Mucosa of stomach (tissue), 1 donor: ENCODE measurements around the gene ANTXR1.

Experiments
- H3K27me3 ChIP-seq: one replicate; pipeline ENCODE4 v1.7.0; 2013; ENCODE audit warnings: mild to moderate bottlenecking, low read length; ENCODE audit not compliant: control insufficient read depth, insufficient read depth
- H3K36me3 ChIP-seq: one replicate; pipeline ENCODE4 v1.7.0; 2013; ENCODE audit warnings: low read length; ENCODE audit not compliant: control insufficient read depth, insufficient read depth
- H3K4me1 ChIP-seq: one replicate; pipeline ENCODE4 v1.7.0; 2013; ENCODE audit warnings: mild to moderate bottlenecking, low read length; ENCODE audit not compliant: control insufficient read depth, insufficient read depth
- H3K4me3 ChIP-seq: one replicate; pipeline ENCODE4 v1.7.0; 2013; ENCODE audit warnings: low read length
- H3K9ac ChIP-seq: one replicate; pipeline ENCODE4 v1.7.0; 2013; ENCODE audit warnings: mild to moderate bottlenecking, low read length, moderate library complexity
- H3K9me3 ChIP-seq: one replicate; pipeline ENCODE4 v1.7.0; 2013; ENCODE audit warnings: mild to moderate bottlenecking, low read length, moderate library complexity; ENCODE audit not compliant: control insufficient read depth
- donor health status: Pancreatic carcinoma.

Gene ANTXR1

DNA sequence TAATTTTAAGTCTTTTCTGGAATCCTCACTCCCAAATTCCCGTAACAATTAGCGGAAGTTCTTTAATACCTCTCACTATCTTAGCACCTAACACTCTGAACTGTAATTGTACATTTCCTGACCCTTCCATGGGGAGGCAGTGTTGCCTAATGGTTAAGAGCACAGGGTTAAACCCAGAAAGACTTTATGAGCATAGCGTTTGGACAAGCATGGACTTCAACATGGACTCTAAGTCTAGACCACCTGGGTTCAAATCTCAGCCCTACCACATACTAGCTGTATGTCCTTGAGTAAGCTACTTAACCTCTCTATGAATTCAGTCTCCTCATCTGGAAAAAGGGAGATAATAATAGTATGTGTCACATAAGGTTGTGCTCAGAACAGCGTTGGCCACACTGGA is 13.0 kb downstream of the ANTXR1 start:
- Histone ChIP-seq H3K4me3 (no peak overlapping the region), H3K36me3 (no peaks in the 10 kb centered on the region), H3K4me1 (peaks cover 8% of the 10 kb centered on the region), H3K9ac (no peak overlapping the region), H3K27me3 (no peaks in the 10 kb centered on the region), H3K9me3 (no peaks in the 10 kb centered on the region)

DNA sequence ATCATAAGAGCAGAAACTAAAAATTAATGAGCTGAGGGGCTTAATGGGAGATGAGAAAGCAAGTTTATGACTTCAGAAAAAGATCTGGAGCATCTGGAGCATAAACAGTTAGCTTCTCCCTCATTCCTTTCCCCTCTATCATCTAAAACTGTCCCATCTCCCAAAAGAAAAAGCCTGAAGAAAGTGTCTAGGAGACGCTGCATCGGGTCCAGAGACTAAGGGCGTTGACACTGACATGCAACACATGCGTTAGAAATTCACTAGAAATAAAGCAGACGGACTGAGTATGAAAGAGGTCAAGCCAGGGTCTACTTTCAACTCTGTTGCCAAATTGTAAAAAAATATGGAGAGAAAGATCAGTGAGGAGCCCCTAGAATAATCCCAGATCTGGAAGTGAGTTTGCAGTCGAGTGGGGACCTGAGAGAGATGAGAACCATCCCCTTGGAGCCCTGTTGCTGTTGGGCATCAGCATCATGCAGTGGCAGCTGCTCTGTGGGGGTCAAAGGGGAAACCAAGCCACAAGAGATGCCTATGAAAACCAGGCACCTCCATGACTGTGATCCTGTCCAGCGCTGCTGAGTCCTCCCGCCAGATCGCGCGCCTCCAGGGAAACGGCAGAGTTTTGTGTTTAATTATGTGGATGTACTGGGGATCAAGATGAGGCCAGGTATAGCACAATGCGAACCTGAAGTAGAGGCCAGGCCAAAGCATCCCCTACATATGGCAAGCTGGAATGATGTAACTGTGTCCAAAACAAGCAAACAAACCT is 13.9 kb downstream of the ANTXR1 start:
- Histone ChIP-seq H3K9me3 (no peaks in the 10 kb centered on the region), H3K4me3 (no peak overlapping the region), H3K36me3 (no peaks in the 10 kb centered on the region), H3K27me3 (no peaks in the 10 kb centered on the region), H3K9ac (no peak overlapping the region), H3K4me1 (peaks cover 8% of the 10 kb centered on the region)

DNA sequence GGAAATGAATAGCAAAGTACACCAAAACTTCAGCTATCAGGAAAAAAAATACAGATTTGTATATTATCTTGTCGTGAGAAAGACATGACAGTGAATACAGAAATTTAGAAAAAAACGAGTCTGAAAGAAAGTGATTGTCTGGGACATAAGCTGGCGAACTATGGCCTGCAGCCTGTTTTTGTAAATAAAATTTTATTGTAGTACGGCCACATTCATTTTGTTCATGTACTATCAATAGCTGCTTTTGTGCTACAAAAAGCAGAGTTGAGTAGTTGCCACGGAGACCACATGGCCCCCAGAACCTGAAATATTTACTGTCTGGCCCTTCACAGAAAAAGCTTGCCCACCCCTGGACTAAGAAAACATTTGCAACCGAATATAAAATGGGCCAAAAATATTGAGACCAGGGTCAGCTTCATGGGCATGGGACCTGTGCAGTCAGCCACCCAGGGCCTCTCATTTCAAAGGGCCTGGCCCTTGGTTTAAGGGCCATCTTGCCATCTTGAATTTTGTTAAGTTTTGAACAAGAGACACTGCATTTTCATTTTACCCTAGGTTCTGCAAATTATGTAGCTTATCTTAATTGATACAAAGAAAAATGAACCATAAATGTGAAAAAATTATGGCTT is 17.9 kb downstream of the ANTXR1 start:
- Histone ChIP-seq H3K27me3 (no peaks in the 10 kb centered on the region), H3K4me3 (no peak overlapping the region), H3K9ac (no peak overlapping the region), H3K9me3 (no peaks in the 10 kb centered on the region), H3K4me1 (no peaks in the 10 kb centered on the region), H3K36me3 (no peaks in the 10 kb centered on the region)

DNA sequence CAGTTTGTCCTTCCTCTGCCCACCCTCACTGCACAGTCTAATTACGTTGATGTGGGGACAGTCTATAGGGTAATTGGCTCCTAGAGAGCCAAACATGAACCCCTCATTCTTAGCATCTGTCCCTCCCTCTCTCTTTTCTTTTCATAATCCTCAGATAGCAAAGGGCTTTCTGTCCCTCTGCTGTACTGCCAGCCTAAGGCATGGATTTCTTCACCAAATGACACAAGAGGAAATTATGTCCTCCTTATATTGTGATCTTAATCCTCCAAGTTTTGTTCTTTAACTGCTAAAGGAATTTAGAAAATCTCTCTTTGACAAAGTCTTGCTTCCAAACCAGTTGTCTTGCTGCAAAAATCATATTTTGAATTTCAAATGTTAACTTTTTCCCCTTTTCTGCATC is 18.5 kb downstream of the ANTXR1 start:
- Histone ChIP-seq H3K36me3 (no peaks in the 10 kb centered on the region), H3K4me3 (no peak overlapping the region), H3K9me3 (no peaks in the 10 kb centered on the region), H3K27me3 (no peaks in the 10 kb centered on the region), H3K4me1 (no peaks in the 10 kb centered on the region), H3K9ac (no peak overlapping the region)

DNA sequence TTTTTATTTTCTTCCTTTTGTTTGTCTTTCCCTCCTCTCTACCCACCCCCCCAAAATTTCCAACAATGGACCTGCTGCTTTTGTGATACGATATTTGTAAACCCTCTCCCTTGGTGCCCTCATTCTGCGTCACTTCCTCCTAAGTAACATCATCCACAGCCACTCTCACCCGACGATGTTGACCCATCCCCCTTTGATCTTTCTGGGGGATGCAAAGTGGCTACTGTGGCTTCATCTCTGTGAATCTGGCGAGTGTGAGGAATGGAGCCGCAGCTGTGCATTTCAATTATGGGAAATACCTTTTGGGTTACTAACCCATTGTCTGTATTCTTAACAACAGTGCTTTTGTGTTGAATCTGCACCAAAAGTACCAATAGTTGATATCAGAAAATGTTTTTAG is 19.4 kb downstream of the ANTXR1 start:
- Histone ChIP-seq H3K27me3 (no peaks in the 10 kb centered on the region), H3K36me3 (no peaks in the 10 kb centered on the region), H3K4me1 (no peaks in the 10 kb centered on the region), H3K9ac (no peak overlapping the region), H3K9me3 (no peaks in the 10 kb centered on the region), H3K4me3 (no peak overlapping the region)

DNA sequence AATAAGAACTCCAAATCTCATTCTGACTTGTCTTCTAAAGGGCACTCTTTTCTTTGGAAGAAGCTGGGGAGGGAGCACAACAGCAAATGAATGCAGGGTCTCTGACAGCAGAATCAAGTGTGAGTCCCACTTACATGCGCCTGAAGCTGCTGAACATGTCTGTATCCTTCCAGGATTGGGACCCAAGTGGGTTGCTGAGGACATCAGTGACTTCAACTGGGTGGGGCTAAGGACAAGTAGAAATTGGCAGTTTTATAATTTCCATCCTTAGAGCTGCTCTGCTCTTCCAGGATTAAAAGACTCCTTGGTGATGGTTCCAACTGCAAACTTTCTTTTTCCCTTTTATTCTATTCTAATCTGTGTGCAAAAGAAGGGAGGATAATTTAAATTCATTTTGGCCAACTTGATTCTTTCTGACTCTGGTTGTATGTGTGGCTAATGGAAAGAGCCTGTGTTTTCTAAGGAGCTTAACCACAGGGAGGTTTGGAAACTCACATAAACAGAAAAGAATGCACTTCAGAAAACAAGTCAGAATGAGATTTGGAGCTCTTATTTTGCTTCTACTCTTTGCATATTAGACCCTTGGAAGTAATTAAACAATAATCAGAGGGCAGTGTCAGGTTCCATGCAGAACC is 20.6 kb downstream of the ANTXR1 start:
- Histone ChIP-seq H3K4me1 (no peaks in the 10 kb centered on the region), H3K9ac (no peak overlapping the region), H3K9me3 (no peaks in the 10 kb centered on the region), H3K36me3 (no peaks in the 10 kb centered on the region), H3K27me3 (no peaks in the 10 kb centered on the region), H3K4me3 (no peak overlapping the region)

DNA sequence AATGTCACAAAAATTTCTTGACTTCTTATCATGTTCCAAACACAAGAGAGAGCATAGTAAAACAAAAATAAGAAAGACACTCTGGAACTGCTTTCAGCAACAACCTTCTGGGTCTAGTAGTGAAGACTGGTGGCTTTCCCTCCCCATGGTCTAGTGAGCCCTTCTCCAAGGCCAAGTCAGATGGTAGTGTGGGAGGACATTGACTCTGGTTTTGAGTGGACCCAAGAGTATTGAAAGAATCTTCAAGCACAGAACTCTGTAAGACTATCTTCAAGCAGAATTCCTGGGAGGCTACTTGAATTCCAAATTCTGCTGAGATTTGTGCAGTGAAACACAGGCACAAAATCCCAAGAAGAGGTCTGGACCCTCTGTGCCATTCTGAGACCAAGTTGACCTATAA is 21.1 kb downstream of the ANTXR1 start:
- H3K4me1 ChIP-seq: no peaks in the 10 kb centered on the region
- no peaks in the 10 kb centered on the region for H3K36me3 ChIP-seq

DNA sequence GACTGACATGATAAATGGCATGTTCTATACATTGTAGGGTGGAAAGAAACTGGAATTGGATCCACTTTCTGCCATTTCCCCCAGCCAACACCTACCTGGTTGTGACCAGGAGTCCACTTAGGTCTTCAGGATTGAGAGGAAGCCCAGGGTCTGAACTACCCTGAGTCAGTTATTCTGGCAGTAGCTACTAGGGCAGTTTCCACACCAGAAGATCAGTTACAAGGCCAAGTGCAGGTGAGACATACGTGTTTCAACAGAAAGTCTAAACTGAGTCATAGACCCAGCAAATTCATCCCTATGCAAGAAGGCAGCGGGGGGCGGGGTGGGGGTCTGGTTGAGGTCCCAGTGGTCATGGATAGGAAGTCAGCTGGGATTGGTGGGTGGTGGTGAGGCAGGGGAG is 21.9 kb downstream of the ANTXR1 start:
- H3K27me3 ChIP-seq: no peaks in the 10 kb centered on the region
- H3K9ac ChIP-seq: no peak overlapping the region
- no peaks in the 10 kb centered on the region for H3K9me3 ChIP-seq
- no peaks in the 10 kb centered on the region for H3K4me1 ChIP-seq
- no peak overlapping the region for H3K4me3 ChIP-seq
- no peaks in the 10 kb centered on the region for H3K36me3 ChIP-seq

More for the DNA sequence above, 21.1 kb downstream of the ANTXR1 start:
- Histone ChIP-seq H3K27me3 (no peaks in the 10 kb centered on the region), H3K9ac (no peak overlapping the region), H3K4me3 (no peak overlapping the region), H3K9me3 (no peaks in the 10 kb centered on the region)

DNA sequence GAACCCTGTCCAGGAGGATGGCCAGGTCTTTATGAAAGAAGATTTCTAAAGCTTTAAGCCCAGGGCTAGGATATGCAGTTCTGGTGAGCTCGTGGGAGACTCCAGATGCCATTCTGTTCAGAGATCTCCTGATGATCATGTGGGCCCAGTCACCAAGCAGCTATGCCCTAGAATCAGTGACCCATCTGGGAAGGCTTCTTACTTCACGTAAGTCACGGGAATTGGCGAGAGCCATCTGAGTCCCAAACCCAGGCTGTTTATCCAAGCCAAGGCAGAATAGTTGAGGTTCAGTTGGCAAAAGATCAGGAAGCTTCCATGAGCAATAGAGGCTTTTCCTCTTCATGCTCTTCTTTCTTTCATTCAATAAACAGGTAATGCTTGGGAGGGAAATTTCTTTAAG is 23.9 kb downstream of the ANTXR1 start:
- Histone ChIP-seq H3K9me3 (no peaks in the 10 kb centered on the region), H3K27me3 (no peaks in the 10 kb centered on the region), H3K4me3 (no peak overlapping the region), H3K36me3 (no peaks in the 10 kb centered on the region), H3K9ac (no peak overlapping the region), H3K4me1 (no peaks in the 10 kb centered on the region)

DNA sequence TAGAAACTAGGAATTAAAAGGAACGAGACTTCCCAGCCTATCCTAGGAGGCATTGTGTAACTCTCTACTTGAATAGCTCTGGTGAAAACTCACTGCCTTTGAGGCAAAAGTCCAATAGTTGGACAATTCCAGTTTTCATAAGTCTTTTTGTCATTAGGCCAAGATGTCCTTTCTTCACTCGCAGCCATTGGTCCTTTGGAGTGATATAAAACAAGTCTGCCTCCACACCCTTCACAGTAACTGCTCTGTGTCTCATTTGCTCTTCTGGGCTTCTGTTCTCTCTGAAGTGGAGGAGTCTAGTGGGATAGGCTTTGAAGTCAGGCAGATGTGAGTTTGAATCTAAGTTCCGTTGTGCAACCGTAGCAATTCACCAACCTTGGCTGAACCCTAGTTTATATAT is 28.2 kb downstream of the ANTXR1 start:
- no peaks in the 10 kb centered on the region for H3K36me3 ChIP-seq
- no peaks in the 10 kb centered on the region for H3K9me3 ChIP-seq
- peaks cover 6% of the 10 kb centered on the region for H3K4me1 ChIP-seq
- no peaks in the 10 kb centered on the region for H3K27me3 ChIP-seq
- no peak overlapping the region for H3K9ac ChIP-seq
- H3K4me3 ChIP-seq: no peak overlapping the region

DNA sequence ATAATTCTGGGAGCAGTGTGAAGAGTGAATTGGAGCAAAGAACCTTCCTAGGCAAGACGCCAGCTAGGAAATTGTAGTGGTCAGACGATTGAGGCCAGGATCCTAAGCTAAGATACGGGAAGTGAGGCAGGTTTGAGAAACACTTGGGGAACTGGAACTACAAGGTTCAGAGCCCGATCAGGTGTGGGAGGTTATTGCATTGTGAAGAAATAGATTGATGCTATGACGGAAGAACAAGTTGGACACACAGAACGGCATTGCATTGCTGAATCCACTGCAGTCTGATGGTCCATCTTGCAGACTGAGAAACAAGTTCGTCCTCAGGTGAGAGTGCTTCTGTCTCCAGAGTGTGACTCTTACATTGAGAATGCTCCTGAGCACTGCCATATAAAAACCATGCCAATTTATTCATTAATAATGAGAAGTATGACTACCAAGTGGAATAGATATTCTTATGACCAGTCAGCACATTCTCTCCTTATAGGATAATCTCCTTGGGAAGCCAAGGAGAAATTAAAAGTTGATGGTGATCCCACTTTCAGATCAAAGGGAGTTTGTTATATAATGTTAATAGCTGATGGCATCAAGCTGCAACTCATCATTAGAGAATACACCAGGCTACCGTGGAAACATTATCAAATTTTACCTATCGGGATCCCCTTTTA is 30.9 kb downstream of the ANTXR1 start:
- Histone ChIP-seq H3K9ac (no peak overlapping the region), H3K27me3 (no peaks in the 10 kb centered on the region), H3K36me3 (no peaks in the 10 kb centered on the region), H3K4me3 (no peak overlapping the region), H3K9me3 (no peaks in the 10 kb centered on the region), H3K4me1 (peaks cover 10% of the 10 kb centered on the region)

DNA sequence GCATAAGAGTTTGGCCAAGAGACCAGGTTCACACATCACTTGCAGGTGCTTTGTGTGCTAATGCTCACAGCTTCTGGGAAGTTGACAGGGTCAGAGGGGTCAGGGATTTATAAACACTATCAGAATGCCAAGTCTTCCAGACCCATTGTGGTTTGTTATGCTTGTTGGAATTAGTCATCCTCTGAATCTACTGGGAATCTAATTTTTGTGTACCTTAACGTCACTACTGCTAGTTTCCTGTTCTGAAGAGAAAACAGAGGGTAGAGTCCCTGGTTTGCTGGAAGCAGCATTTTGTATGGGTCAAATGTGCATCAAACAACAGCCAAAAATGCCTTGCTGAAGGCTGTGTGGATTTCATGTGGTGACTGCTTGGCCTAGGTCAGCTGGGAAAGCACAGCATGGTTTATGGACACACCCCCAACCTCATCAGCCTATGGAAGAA is 33.3 kb downstream of the ANTXR1 start:
- H3K9me3 ChIP-seq: no peaks in the 10 kb centered on the region

More for the DNA sequence above, 33.3 kb downstream of the ANTXR1 start:
- peaks cover 10% of the 10 kb centered on the region for H3K4me1 ChIP-seq
- H3K9ac ChIP-seq: no peak overlapping the region
- no peaks in the 10 kb centered on the region for H3K27me3 ChIP-seq
- H3K4me3 ChIP-seq: no peak overlapping the region
- H3K36me3 ChIP-seq: no peaks in the 10 kb centered on the region
